ENCODE measurements around the gene HTRA2.

HTRA2 gene

GRCh38 chr2:74515981-74516633 is 13.6 kb upstream of the HTRA2 start:
- DNase-seq (ENCODE audit: low read depth in 2 of 2) = peak; percentile 46 to 74

GRCh38 chr2:74516650-74517049 is 13.1 kb upstream of the HTRA2 start:
- DNase-seq (ENCODE audit: low read depth in 2 of 2) = no peak

- DNase-seq (ENCODE audit: low read depth in 2 of 2) = no peak
Observed at GRCh38 chr2:74522516-74522915, 7.2 kb upstream of the HTRA2 start.

- no peak for DNase-seq (ENCODE audit: low read depth in 2 of 2)
Observed at GRCh38 chr2:74524005-74524404, 5.7 kb upstream of the HTRA2 start.

GRCh38 chr2:74524955-74525716 is 4.6 kb upstream of the HTRA2 start:
- no peak for DNase-seq (ENCODE audit: low read depth in 2 of 2)

- no peak for DNase-seq (ENCODE audit: low read depth in 2 of 2)
Observed at GRCh38 chr2:74525717-74526648, 3.8 kb upstream of the HTRA2 start, which contains the start of gene DQX1. TSS of gene DQX1 (minus strand) at chr2:74526231. CDS start at chr2:74525729, 502 bp downstream.

- no peak for DNase-seq (ENCODE audit: low read depth in 2 of 2)
Observed at GRCh38 chr2:74526649-74527230, 3.0 kb upstream of the HTRA2 start.

- no peak for DNase-seq (ENCODE audit: low read depth in 2 of 2)
Observed at GRCh38 chr2:74527741-74528140, 2.0 kb upstream of the HTRA2 start.

- no peak for DNase-seq (ENCODE audit: low read depth in 2 of 2)
Observed at GRCh38 chr2:74528600-74529356, 955 bp upstream of the HTRA2 start.

- no peak for DNase-seq (ENCODE audit: low read depth in 2 of 2)
Observed at GRCh38 chr2:74530239-74531187, 780 bp downstream of the HTRA2 start.

- no peak for DNase-seq (ENCODE audit: low read depth in 2 of 2)
Observed at GRCh38 chr2:74531666-74532065, 1.9 kb downstream of the HTRA2 start.

- DNase-seq (ENCODE audit: low read depth in 2 of 2) = no peak
Observed at GRCh38 chr2:74532222-74532621, 2.5 kb downstream of the HTRA2 start.

GRCh38 chr2:74533464-74533863 is 3.7 kb downstream of the HTRA2 start:
- DNase-seq (ENCODE audit: low read depth in 2 of 2) = no peak

- DNase-seq (ENCODE audit: low read depth in 2 of 2) = no peak
Observed at GRCh38 chr2:74534411-74534810, 4.7 kb downstream of the HTRA2 start.

- DNase-seq (ENCODE audit: low read depth in 2 of 2) = no peak
Observed at GRCh38 chr2:74535440-74535965, 5.8 kb downstream of the HTRA2 start.

GRCh38 chr2:74536166-74536950 is 6.6 kb downstream of the HTRA2 start:
- DNase-seq (ENCODE audit: low read depth in 2 of 2) = no peak

- no peak for DNase-seq (ENCODE audit: low read depth in 2 of 2)
Observed at GRCh38 chr2:74537140-74537539, 7.4 kb downstream of the HTRA2 start.

GRCh38 chr2:74538881-74539339 is 9.2 kb downstream of the HTRA2 start:
- no peak for DNase-seq (ENCODE audit: low read depth in 2 of 2)

- DNase-seq (ENCODE audit: low read depth in 2 of 2) = no peak
Observed at GRCh38 chr2:74540291-74540690, 10.6 kb downstream of the HTRA2 start.
